NB4 (cell line): ENCODE results near the gene PIGL.

Experiments
- CTCF ChIP-seq: IDR thresholded peaks from one replicate; pipeline ENCODE4 v1.5.1; 2012; ENCODE audit warnings: low read depth, low read length
- MAX ChIP-seq: IDR thresholded peaks from 2 replicates; pipeline ENCODE4 v1.6.1; 2011; ENCODE audit warnings: low read depth, low read length
- MYC ChIP-seq: IDR thresholded peaks from 2 replicates; pipeline ENCODE4 v1.6.1; 2011; ENCODE audit warnings: low read depth, low read length
- POLR2A ChIP-seq: IDR thresholded peaks from 2 replicates; pipeline ENCODE4 v1.6.1; 2011; ENCODE audit warnings: mild to moderate bottlenecking; ENCODE audit not compliant: insufficient read length; ENCODE audit errors: extremely low read depth

GRCh38 chr17:16351831-16352230 is 134.8 kb downstream of the PIGL start:
- TF ChIP-seq CTCF, result no peak
- TF ChIP-seq POLR2A, result no peak
- no peak for TF ChIP-seq MYC
- TF ChIP-seq MAX, result no peak
